ENCODE measurements around the gene ADAMTSL3. TPM values are rescaled to one million over a fixed set of nuclear protein-coding genes. Genes with fewer than 3 reads are reported as not detected.

Gene ADAMTSL3
- total RNA-seq, 2 experiments from 2014 or later: not detected

GRCh38 chr15:83919978-83920510, 266.1 kb downstream of the ADAMTSL3 start:
- H3K27ac ChIP-seq (ENCODE audit: low read depth in 1 of 2, low read length in 2 of 2): no peak overlapping the region
- intact Hi-C loops (cut with DNase I, micrococcal nuclease): no loop called here
- no peaks in the 10 kb centered on the region for H3K36me3 ChIP-seq (ENCODE audit: insufficient read depth, low read length)
- no peak overlapping the region for H3K4me3 Mint-ChIP-seq
- H3K27ac Mint-ChIP-seq: no peak overlapping the region
- H3K4me1 ChIP-seq (ENCODE audit: insufficient read depth, low read length): no peaks in the 10 kb centered on the region
- H3K27me3 ChIP-seq (ENCODE audit: control insufficient read depth in 1 of 2, insufficient read depth in 2 of 2, low read length in 2 of 2): no peaks in the 10 kb centered on the region
- ChIA-PET POLR2A (no interaction called here), CTCF (no interaction called here)
- H3K4me1 Mint-ChIP-seq (ENCODE audit: low read depth): no peaks in the 10 kb centered on the region
- no peak for ATAC-seq (ENCODE audit: poor library complexity)
- no peak for TF ChIP-seq CTCF (IDR thresholded peaks at IDR 0.05)
- H3K9me3 Mint-ChIP-seq: no peaks in the 10 kb centered on the region
- no peak for DNase-seq
- H3K4me3 ChIP-seq (ENCODE audit: low read length): no peak overlapping the region
- H3K36me3 Mint-ChIP-seq (ENCODE audit: low read depth): no peaks in the 10 kb centered on the region
- no peaks in the 10 kb centered on the region for H3K9me3 ChIP-seq (ENCODE audit: control insufficient read depth in 1 of 2, insufficient read depth in 1 of 2, low read length in 2 of 2)
- H3K27me3 Mint-ChIP-seq: peaks cover 5% of the 10 kb centered on the region

- ChIA-PET CTCF (no interaction called here), POLR2A (no interaction called here)
- H3K27me3 ChIP-seq (ENCODE audit: control insufficient read depth in 1 of 2, insufficient read depth in 2 of 2, low read length in 2 of 2): no peaks in the 10 kb centered on the region
- Mint-ChIP-seq H3K27ac (no peak overlapping the region), H3K4me3 (no peak overlapping the region), H3K36me3 (ENCODE audit: low read depth) (no peaks in the 10 kb centered on the region), H3K4me1 (ENCODE audit: low read depth) (no peaks in the 10 kb centered on the region), H3K9me3 (no peaks in the 10 kb centered on the region), H3K27me3 (peaks cover 5% of the 10 kb centered on the region)
- H3K9me3 ChIP-seq (ENCODE audit: control insufficient read depth in 1 of 2, insufficient read depth in 1 of 2, low read length in 2 of 2): no peaks in the 10 kb centered on the region
- H3K4me1 ChIP-seq (ENCODE audit: insufficient read depth, low read length): no peaks in the 10 kb centered on the region
- ATAC-seq (ENCODE audit: poor library complexity): no peak
- no peaks in the 10 kb centered on the region for H3K36me3 ChIP-seq (ENCODE audit: insufficient read depth, low read length)
- H3K4me3 ChIP-seq (ENCODE audit: low read length): no peak overlapping the region
- intact Hi-C loops (cut with DNase I, micrococcal nuclease): no loop called here
- no peak overlapping the region for H3K27ac ChIP-seq (ENCODE audit: low read depth in 1 of 2, low read length in 2 of 2)
- no peak for DNase-seq
- no peak for TF ChIP-seq CTCF (IDR thresholded peaks at IDR 0.05)
Measured at GRCh38 chr15:83922649-83923294, 268.8 kb downstream of the ADAMTSL3 start.

- ChIA-PET POLR2A (no interaction called here), CTCF (no interaction called here)
- DNase-seq (no peak), ATAC-seq (ENCODE audit: poor library complexity) (no peak)
- Histone ChIP-seq H3K27me3 (ENCODE audit: control insufficient read depth in 1 of 2, insufficient read depth in 2 of 2, low read length in 2 of 2) (no peaks in the 10 kb centered on the region), H3K36me3 (ENCODE audit: insufficient read depth, low read length) (no peaks in the 10 kb centered on the region), H3K4me1 (ENCODE audit: insufficient read depth, low read length) (no peaks in the 10 kb centered on the region), H3K9me3 (ENCODE audit: control insufficient read depth in 1 of 2, insufficient read depth in 1 of 2, low read length in 2 of 2) (no peaks in the 10 kb centered on the region), H3K4me3 (ENCODE audit: low read length) (no peak overlapping the region), H3K27ac (ENCODE audit: low read depth in 1 of 2, low read length in 2 of 2) (no peak overlapping the region)
- TF ChIP-seq CTCF (IDR thresholded peaks at IDR 0.05): no peak
- no peak overlapping the region for H3K27ac Mint-ChIP-seq
- H3K9me3 Mint-ChIP-seq: no peaks in the 10 kb centered on the region
- peaks cover 20% of the 10 kb centered on the region for H3K27me3 Mint-ChIP-seq
- no peaks in the 10 kb centered on the region for H3K36me3 Mint-ChIP-seq (ENCODE audit: low read depth)
- intact Hi-C loops (cut with DNase I, micrococcal nuclease): no loop called here
- no peaks in the 10 kb centered on the region for H3K4me1 Mint-ChIP-seq (ENCODE audit: low read depth)
- H3K4me3 Mint-ChIP-seq: no peak overlapping the region
Measured at GRCh38 chr15:83926116-83926515, 272.2 kb downstream of the ADAMTSL3 start.
